Activated CD4-positive, CD25-positive, alpha-beta regulatory T cell treated with anti-CD3 and anti-CD28 coated beads, Interleukin-2, amount 50 U/mL, for 24 hours (primary cell): Measurements from ENCODE around the gene MARCHF3.
"Not testable (repeated sequence)": the region's sequence is repeated elsewhere in the genome, so short reads cannot be mapped to it uniquely, and the experiment has no call there.

Experiments used
- ATAC-seq, 2 donors: fragments of 150-1000 bp; cut with Tn5 transposase; one replicate each; pipeline ENCODE4 v1.10.0; 2021; ENCODE audit warnings: mild to moderate bottlenecking in 1 of 2, moderate library complexity in 1 of 2

Gene MARCHF3

GRCh38 chr5:126949475-126949874 is 80.9 kb downstream of the MARCHF3 start:
- ATAC-seq, result no peak

GRCh38 chr5:126948453-126948852 is 81.9 kb downstream of the MARCHF3 start:
- ATAC-seq, result no peak

GRCh38 chr5:126948011-126948355 is 82.4 kb downstream of the MARCHF3 start:
- ATAC-seq, result no peak

GRCh38 chr5:126947146-126948010 is 83.0 kb downstream of the MARCHF3 start:
- peak; percentile 41 to 51 for ATAC-seq

- ATAC-seq, result not testable (repeated sequence)
Measured at GRCh38 chr5:126942908-126943307, 87.5 kb downstream of the MARCHF3 start.

GRCh38 chr5:126941403-126941802 is 89.0 kb downstream of the MARCHF3 start:
- no peak for ATAC-seq

GRCh38 chr5:126939887-126940286 is 90.5 kb downstream of the MARCHF3 start:
- no peak for ATAC-seq

GRCh38 chr5:126938466-126938865 is 91.9 kb downstream of the MARCHF3 start:
- ATAC-seq, result no peak

GRCh38 chr5:126937771-126938170 is 92.6 kb downstream of the MARCHF3 start:
- no peak for ATAC-seq

- ATAC-seq, result no peak
Measured at GRCh38 chr5:126936775-126937418, 93.5 kb downstream of the MARCHF3 start.

GRCh38 chr5:126931963-126932660 is 98.2 kb downstream of the MARCHF3 start:
- no peak for ATAC-seq

GRCh38 chr5:126928041-126928440 is 102.3 kb downstream of the MARCHF3 start:
- ATAC-seq, result no peak

GRCh38 chr5:126927429-126927828 is 102.9 kb downstream of the MARCHF3 start:
- no peak for ATAC-seq

- no peak for ATAC-seq
Measured at GRCh38 chr5:126926187-126926586, 104.2 kb downstream of the MARCHF3 start.

GRCh38 chr5:126925482-126925881 is 104.9 kb downstream of the MARCHF3 start:
- no peak for ATAC-seq

- ATAC-seq, result no peak
Measured at GRCh38 chr5:126924331-126925033, 105.9 kb downstream of the MARCHF3 start.

GRCh38 chr5:126921241-126922091 is 108.9 kb downstream of the MARCHF3 start:
- no peak for ATAC-seq

GRCh38 chr5:126920291-126920690 is 110.1 kb downstream of the MARCHF3 start:
- ATAC-seq, result no peak

- no peak for ATAC-seq
Measured at GRCh38 chr5:126919566-126919965, 110.8 kb downstream of the MARCHF3 start.

- no peak for ATAC-seq
Measured at GRCh38 chr5:126918615-126918957, 111.8 kb downstream of the MARCHF3 start.

- ATAC-seq, result no peak
Measured at GRCh38 chr5:126917918-126918614, 112.3 kb downstream of the MARCHF3 start.
